ENCODE data around the gene RRP12.
"Not testable (repeated sequence)": the region's sequence is repeated elsewhere in the genome, so short reads cannot be mapped to it uniquely, and the experiment has no call there.

Gene RRP12

DNA sequence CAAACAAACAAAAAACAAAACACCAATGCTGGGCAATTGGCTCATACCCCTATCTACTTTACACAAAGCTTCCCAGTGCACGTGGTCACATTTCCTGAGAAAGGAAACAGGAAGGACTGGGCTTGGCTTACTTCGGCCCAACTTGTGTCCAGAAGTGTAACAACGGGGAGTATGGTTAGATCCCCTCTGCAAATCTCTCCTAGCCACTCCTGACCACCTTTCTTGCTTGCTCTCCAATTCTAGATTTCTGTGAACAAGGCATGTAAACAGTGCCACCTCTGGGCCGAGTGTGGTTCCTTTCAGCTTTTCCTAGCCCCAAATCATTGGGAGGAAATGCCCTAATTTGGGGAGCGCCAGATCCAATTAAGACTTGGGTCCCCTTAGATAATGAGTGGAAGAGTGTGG is 45.6 kb downstream of the RRP12 start:
- DNase-seq (ENCODE audit: low read depth in 2 of 2), result peak; percentile 25 to 43
- TF ChIP-seq, protein P1, sequence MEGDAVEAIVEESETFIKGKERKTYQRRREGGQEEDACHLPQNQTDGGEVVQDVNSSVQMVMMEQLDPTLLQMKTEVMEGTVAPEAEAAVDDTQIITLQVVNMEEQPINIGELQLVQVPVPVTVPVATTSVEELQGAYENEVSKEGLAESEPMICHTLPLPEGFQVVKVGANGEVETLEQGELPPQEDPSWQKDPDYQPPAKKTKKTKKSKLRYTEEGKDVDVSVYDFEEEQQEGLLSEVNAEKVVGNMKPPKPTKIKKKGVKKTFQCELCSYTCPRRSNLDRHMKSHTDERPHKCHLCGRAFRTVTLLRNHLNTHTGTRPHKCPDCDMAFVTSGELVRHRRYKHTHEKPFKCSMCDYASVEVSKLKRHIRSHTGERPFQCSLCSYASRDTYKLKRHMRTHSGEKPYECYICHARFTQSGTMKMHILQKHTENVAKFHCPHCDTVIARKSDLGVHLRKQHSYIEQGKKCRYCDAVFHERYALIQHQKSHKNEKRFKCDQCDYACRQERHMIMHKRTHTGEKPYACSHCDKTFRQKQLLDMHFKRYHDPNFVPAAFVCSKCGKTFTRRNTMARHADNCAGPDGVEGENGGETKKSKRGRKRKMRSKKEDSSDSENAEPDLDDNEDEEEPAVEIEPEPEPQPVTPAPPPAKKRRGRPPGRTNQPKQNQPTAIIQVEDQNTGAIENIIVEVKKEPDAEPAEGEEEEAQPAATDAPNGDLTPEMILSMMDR (IDR thresholded peaks at IDR 0.05; ENCODE audit: low read depth, low read length), result peak; percentile 41
- no peak overlapping the region for H3K4me3 ChIP-seq (replicated peaks in 1 of 2; ENCODE audit: low read depth in 2 of 2, low read length in 2 of 2)

- no peak for DNase-seq (ENCODE audit: low read depth in 2 of 2)
- H3K4me3 ChIP-seq (replicated peaks in 1 of 2; ENCODE audit: low read depth in 2 of 2, low read length in 2 of 2), result no peak overlapping the region
- TF ChIP-seq, protein P1 (IDR thresholded peaks at IDR 0.05; ENCODE audit: low read depth, low read length), result no peak
These were observed 47.2 kb downstream of the RRP12 start for GRCh38 chr10:97353945-97354344.

- DNase-seq (ENCODE audit: low read depth in 2 of 2), result no peak
- no peak overlapping the region for H3K4me3 ChIP-seq (replicated peaks in 1 of 2; ENCODE audit: low read depth in 2 of 2, low read length in 2 of 2)
- TF ChIP-seq, protein P1 (IDR thresholded peaks at IDR 0.05; ENCODE audit: low read depth, low read length), result no peak
These were observed 51.2 kb downstream of the RRP12 start for GRCh38 chr10:97349752-97350513.

DNA sequence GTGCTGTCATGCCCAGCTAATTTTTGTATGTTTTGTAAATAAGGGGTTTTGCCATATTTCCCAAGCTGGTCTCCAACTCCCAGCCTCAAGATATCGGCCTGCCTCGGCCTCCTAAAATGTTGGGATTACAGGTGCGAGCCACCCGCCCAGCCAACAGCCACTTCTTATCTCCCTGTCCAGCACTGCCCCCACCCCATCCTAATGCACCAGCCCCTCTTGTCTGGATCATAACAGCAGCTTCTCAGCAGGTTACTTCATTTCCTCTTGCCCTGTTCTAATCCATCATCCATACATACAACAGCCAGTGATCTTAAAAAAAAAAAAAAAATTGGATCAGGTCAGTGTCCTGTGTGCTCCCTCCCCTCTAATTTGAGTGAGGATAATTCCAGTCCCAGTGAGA is 53.8 kb downstream of the RRP12 start:
- TF ChIP-seq, protein P1 (IDR thresholded peaks at IDR 0.05; ENCODE audit: low read depth, low read length), result no peak
- no peak overlapping the region for H3K4me3 ChIP-seq (replicated peaks in 1 of 2; ENCODE audit: low read depth in 2 of 2, low read length in 2 of 2)
- no peak for DNase-seq (ENCODE audit: low read depth in 2 of 2)

DNA sequence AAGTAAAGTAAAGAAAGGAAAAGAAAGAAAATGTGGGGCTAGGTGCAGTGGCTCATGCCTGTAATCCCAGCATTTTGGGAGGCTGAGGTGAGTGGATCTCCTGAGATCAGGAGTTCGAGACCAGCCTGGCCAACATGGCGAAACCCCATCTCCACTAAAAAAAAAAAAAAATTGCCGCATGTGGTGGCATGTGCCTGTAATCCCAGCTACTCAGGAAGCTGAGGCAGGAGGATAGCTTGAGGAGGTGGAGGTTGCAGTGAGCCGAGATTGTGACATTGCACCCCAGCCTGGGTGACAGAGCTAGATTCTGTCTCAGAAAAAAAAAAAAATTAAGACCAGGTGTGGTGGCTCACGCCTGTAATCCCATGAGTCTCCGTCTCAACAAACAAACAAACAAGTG is 57.5 kb downstream of the RRP12 start:
- H3K4me3 ChIP-seq (replicated peaks in 1 of 2; ENCODE audit: low read depth in 2 of 2, low read length in 2 of 2); DNase-seq (ENCODE audit: low read depth in 2 of 2): not testable (repeated sequence)

GRCh38 chr10:97341416-97341815 is 59.7 kb downstream of the RRP12 start:
- H3K4me3 ChIP-seq (replicated peaks in 1 of 2; ENCODE audit: low read depth in 2 of 2, low read length in 2 of 2), result no peak overlapping the region
- TF ChIP-seq, protein P1 (IDR thresholded peaks at IDR 0.05; ENCODE audit: low read depth, low read length), result no peak
- no peak for DNase-seq (ENCODE audit: low read depth in 2 of 2)

DNA sequence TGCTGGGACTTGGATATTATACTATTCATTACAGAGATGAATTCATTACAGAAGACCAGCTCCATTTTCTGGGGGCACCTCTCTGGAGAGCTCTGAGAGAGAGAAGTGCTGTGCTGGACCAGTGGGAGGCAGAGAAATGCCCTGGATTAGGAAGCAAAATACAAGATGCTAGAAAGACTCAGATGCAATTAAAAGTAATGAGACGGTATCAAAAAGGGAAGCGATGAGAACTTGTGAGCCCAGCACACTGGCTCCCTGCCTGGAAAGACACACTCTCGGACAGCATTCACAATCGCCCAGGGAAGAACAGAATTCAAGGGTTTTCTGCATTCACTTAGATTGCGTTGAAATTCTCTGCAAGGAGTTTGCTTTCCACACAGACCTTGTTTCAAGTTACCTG is 63.1 kb downstream of the RRP12 start:
- H3K4me3 ChIP-seq (replicated peaks in 1 of 2; ENCODE audit: low read depth in 2 of 2, low read length in 2 of 2), result no peak overlapping the region
- TF ChIP-seq, protein P1 (IDR thresholded peaks at IDR 0.05; ENCODE audit: low read depth, low read length), result no peak
- DNase-seq (ENCODE audit: low read depth in 2 of 2), result no peak
